T-helper 22 cell (primary cell): ENCODE data around the gene ADAMTSL3.

Source experiments
- DNase-seq: peaks from one replicate; pipeline ENCODE4 v3.0.0-alpha.2; 2020; ENCODE audit warnings: low read depth

The ADAMTSL3 gene

GRCh38 chr15:83871808-83872559 is 218.1 kb downstream of the ADAMTSL3 start:
- DNase-seq: no peak

- no peak for DNase-seq
These were observed 220.0 kb downstream of the ADAMTSL3 start for GRCh38 chr15:83873966-83874365.

GRCh38 chr15:83880529-83880928 is 226.6 kb downstream of the ADAMTSL3 start:
- DNase-seq: no peak

- no peak for DNase-seq
These were observed 227.2 kb downstream of the ADAMTSL3 start for GRCh38 chr15:83881156-83881555.

GRCh38 chr15:83886321-83886720 is 232.4 kb downstream of the ADAMTSL3 start:
- DNase-seq: no peak

GRCh38 chr15:83887404-83887803 is 233.5 kb downstream of the ADAMTSL3 start:
- no peak for DNase-seq

GRCh38 chr15:83887961-83888360 is 234.0 kb downstream of the ADAMTSL3 start:
- DNase-seq: no peak

- no peak for DNase-seq
These were observed 236.1 kb downstream of the ADAMTSL3 start for GRCh38 chr15:83889995-83890394.

GRCh38 chr15:83890587-83890986 is 236.7 kb downstream of the ADAMTSL3 start:
- DNase-seq: no peak

- no peak for DNase-seq
These were observed 238.6 kb downstream of the ADAMTSL3 start for GRCh38 chr15:83892498-83892897.

- no peak for DNase-seq
These were observed 239.4 kb downstream of the ADAMTSL3 start for GRCh38 chr15:83893308-83893707.

GRCh38 chr15:83897037-83897436 is 243.1 kb downstream of the ADAMTSL3 start:
- no peak for DNase-seq

GRCh38 chr15:83898361-83898760 is 244.4 kb downstream of the ADAMTSL3 start:
- no peak for DNase-seq

GRCh38 chr15:83899670-83900069 is 245.7 kb downstream of the ADAMTSL3 start:
- no peak for DNase-seq

GRCh38 chr15:83904107-83905040 is 250.5 kb downstream of the ADAMTSL3 start:
- no peak for DNase-seq

- DNase-seq: no peak
These were observed 251.8 kb downstream of the ADAMTSL3 start for GRCh38 chr15:83905556-83906273.

GRCh38 chr15:83911345-83911744 is 257.4 kb downstream of the ADAMTSL3 start:
- DNase-seq: no peak

GRCh38 chr15:83912343-83912742 is 258.4 kb downstream of the ADAMTSL3 start:
- no peak for DNase-seq

- no peak for DNase-seq
These were observed 259.2 kb downstream of the ADAMTSL3 start for GRCh38 chr15:83913034-83913632.

- no peak for DNase-seq
These were observed 261.0 kb downstream of the ADAMTSL3 start for GRCh38 chr15:83914906-83915305.

- no peak for DNase-seq
These were observed 263.5 kb downstream of the ADAMTSL3 start for GRCh38 chr15:83917432-83917831.

- no peak for DNase-seq
These were observed 264.1 kb downstream of the ADAMTSL3 start for GRCh38 chr15:83918011-83918410.
